Spleen (tissue), 11 donors: ENCODE measurements around the gene VGLL4. TPM values are rescaled to one million over a fixed set of nuclear protein-coding genes. Genes with fewer than 3 reads are reported as not detected.
A peak's percentile ranks its signal among the peaks of the same experiment; 100 is the strongest.

Source experiments
- DNase-seq: peaks from one replicate; pipeline ENCODE4 v3.0.0-alpha.2; 2020
- H3K27ac ChIP-seq, 8 donors: fragments of 200-600 bp; sonication (generic) in 7 of 8; 1 replicate in 4 of 8; 2 replicates in 4 of 8; pipeline versions ENCODE4 v1.5.0 to v1.8.0; 2016 to 2021; ENCODE audit warnings: inconsistent platforms in 4 of 8, mild to moderate bottlenecking in 4 of 8, moderate library complexity in 1 of 8
- H3K27me3 ChIP-seq, 7 donors: fragments of 200-600 bp; sonication (generic) in 6 of 7; replicated peaks in 1 of 7; 1 replicate in 4 of 7; 2 replicates in 3 of 7; pipeline versions ENCODE4 v1.5.0 to v1.8.0; 2016 to 2021; ENCODE audit warnings: inconsistent platforms in 3 of 7, mild to moderate bottlenecking in 1 of 7
- H3K36me3 ChIP-seq, 6 donors: fragments of 200-600 bp; sonication (generic) in 5 of 6; 1 replicate in 4 of 6; 2 replicates in 2 of 6; pipeline versions ENCODE4 v1.5.0 to v1.8.0; 2016 to 2021; ENCODE audit warnings: inconsistent platforms in 2 of 6
- H3K4me1 ChIP-seq, 6 donors: fragments of 200-600 bp; sonication (generic) in 5 of 6; 1 replicate in 3 of 6; 2 replicates in 3 of 6; pipeline versions ENCODE4 v1.5.0 to v1.8.0; 2016 to 2021; ENCODE audit warnings: inconsistent platforms in 3 of 6
- H3K4me3 ChIP-seq, 8 donors: fragments of 200-600 bp; sonication (generic) in 7 of 8; 1 replicate in 4 of 8; 2 replicates in 4 of 8; pipeline versions ENCODE4 v1.5.0 to v1.8.0; 2016 to 2021; ENCODE audit warnings: inconsistent platforms in 4 of 8, mild to moderate bottlenecking in 4 of 8, moderate library complexity in 2 of 8
- H3K9me3 ChIP-seq, 8 donors: fragments of 200-600 bp; sonication (generic) in 7 of 8; 1 replicate in 4 of 8; 2 replicates in 4 of 8; pipeline versions ENCODE4 v1.5.0 to v1.8.0; 2016 to 2021; ENCODE audit warnings: inconsistent platforms in 4 of 8
- POLR2A ChIP-seq, 3 donors: fragments of 450-650 bp; IDR thresholded peaks; one replicate each; pipeline ENCODE4 v1.5.1; 2017; ENCODE audit warnings: antibody characterized with exemption in 3 of 3, mild to moderate bottlenecking in 1 of 3
- POLR2AphosphoS5 ChIP-seq, 3 donors: sonication (generic); formaldehyde crosslinking; IDR thresholded peaks; one replicate each; pipeline ENCODE4 v1.5.1; 2017; ENCODE audit warnings: antibody characterized with exemption in 3 of 3
- WGBS, 5 donors: extraction: QIAGEN DNeasy Blood & Tissue Kit in 3 of 5; methylation state at CpG; one replicate each; pipeline versions ENCODE4 v1.1.5 to v1.1.7; 2013 to 2018; 5-methylcytosine and 5-hydroxymethylcytosine counted together
- intact Hi-C: fragments of 100-400 bp; cut with DNase I; formaldehyde crosslinking; loops from one replicate; pipeline ENCODE4 v1.15.0; 2023; ENCODE audit warnings: low total_unique reads
- polyA plus RNA-seq, 3 donors: library from polyadenylated mRNA; stranded (reverse); fragments of 200-250 nt; gene quantifications; one replicate each; pipeline ENCODE4 v1.2.1, GENCODE V29; 2013
- total RNA-seq, 7 donors: library from RNA; depleted of rRNA in 3 of 7; stranded (reverse); fragments of >200 nt in 3 of 7; fragmentation: NEBNext Ultra II Directional in 4 of 7; extraction: Animal tissue kit (Norgen Biotek cat#: 25700) in 4 of 7; gene quantifications; one replicate each; pipeline versions ENCODE4 v1.1.0 to v1.2.1, GENCODE V29; 2016 to 2021
- TF ChIP-seq, protein P1 (sequence below), 11 experiments: fragments of 200-600 bp in 7 of 11; fragments of 450-650 bp in 4 of 11; sonication (generic) in 4 of 11; IDR thresholded peaks in 8 of 11; conservative IDR thresholded peaks in 3 of 11; 1 replicate in 7 of 11; 2 replicates in 4 of 11; pipeline versions ENCODE4 v1.4.0 to v1.8.0; 2016 to 2021; ENCODE audit warnings: antibody characterized with exemption in 11 of 11, inconsistent platforms in 4 of 11, mild to moderate bottlenecking in 1 of 11
- donor health status: healthy with polysubstance abuse.
- donor health status: DM: no; HTN: no; CAD: no; lungs with moderate emphysema.
- donor health status: DM: no; HTN: no; CAD: no.
- donor health status: Bipolar disorder and iron deficiency.
- donor health status: healthy.
- donor health status: DM: no; HTN: no; CAD: no.
- donor health status: DM: yes; HTN: yes; CAD: no.

VGLL4 gene
- total and polyA plus RNA-seq, 10 donors, result 13.5 to 80.2 (median 50.8) TPM

DNA sequence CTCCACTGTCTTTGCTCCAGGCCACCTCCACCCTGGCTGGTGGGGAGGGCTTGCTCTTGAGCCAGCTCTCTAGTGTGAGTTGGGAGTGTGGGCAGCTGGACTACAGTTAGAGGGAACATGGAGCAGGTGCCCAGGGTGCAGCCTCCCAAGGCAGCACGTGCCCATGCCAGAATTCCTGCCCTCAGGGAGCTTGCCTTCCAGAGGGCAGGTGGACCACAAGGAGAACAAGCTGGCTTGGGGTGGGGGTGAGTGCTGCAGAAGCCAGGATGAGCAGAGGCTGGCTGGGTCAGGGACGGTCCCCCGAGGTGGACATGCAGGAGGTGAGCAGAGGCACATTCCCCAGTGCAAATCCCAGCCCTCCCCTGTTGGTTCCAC, 89.5 kb downstream of the VGLL4 start:
- peaks cover 0 to 70% (median 44%) of the 10 kb centered on the region in 6 donors for H3K36me3 ChIP-seq
- no peaks in the 10 kb centered on the region for H3K9me3 ChIP-seq
- 91 to 100% (median 93%) methylated on average over 2 to 3 of the region's 3 CpGs for WGBS, 5 donors
- TF ChIP-seq POLR2AphosphoS5 (IDR thresholded peaks at IDR 0.05), result no peak
- TF ChIP-seq POLR2A (IDR thresholded peaks at IDR 0.05), result no peak
- TF ChIP-seq, protein P1, sequence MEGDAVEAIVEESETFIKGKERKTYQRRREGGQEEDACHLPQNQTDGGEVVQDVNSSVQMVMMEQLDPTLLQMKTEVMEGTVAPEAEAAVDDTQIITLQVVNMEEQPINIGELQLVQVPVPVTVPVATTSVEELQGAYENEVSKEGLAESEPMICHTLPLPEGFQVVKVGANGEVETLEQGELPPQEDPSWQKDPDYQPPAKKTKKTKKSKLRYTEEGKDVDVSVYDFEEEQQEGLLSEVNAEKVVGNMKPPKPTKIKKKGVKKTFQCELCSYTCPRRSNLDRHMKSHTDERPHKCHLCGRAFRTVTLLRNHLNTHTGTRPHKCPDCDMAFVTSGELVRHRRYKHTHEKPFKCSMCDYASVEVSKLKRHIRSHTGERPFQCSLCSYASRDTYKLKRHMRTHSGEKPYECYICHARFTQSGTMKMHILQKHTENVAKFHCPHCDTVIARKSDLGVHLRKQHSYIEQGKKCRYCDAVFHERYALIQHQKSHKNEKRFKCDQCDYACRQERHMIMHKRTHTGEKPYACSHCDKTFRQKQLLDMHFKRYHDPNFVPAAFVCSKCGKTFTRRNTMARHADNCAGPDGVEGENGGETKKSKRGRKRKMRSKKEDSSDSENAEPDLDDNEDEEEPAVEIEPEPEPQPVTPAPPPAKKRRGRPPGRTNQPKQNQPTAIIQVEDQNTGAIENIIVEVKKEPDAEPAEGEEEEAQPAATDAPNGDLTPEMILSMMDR (IDR thresholded peaks at IDR 0.05 in 8 of 11, conservative IDR thresholded peaks at IDR 0.05 in 3 of 11), result no peak
- no peak overlapping the region for H3K4me3 ChIP-seq
- peaks cover 0 to 38% (median 11%) of the 10 kb centered on the region in 6 donors for H3K4me1 ChIP-seq
- H3K27me3 ChIP-seq, result no peaks in the 10 kb centered on the region
- DNase-seq, result peak; percentile 66
- intact Hi-C loops, result no loop called here
- H3K27ac ChIP-seq, result no peak overlapping the region

- intact Hi-C loops, result no loop called here
- Histone ChIP-seq H3K27ac (no peak overlapping the region), H3K27me3 (no peaks in the 10 kb centered on the region), H3K4me1 (peaks cover 0 to 41% (median 11%) of the 10 kb centered on the region in 6 donors), H3K36me3 (peaks cover 0 to 64% (median 38%) of the 10 kb centered on the region in 6 donors), H3K4me3 (no peak overlapping the region), H3K9me3 (no peaks in the 10 kb centered on the region)
- peak; percentile 70 for DNase-seq
- 83 to 88% (median 87%) methylated on average over 11 to 17 of the region's 17 CpGs for WGBS, 5 donors
- TF ChIP-seq POLR2AphosphoS5 (IDR thresholded peaks at IDR 0.05) (peak in 1 of 3 donors; percentile 31), POLR2A (IDR thresholded peaks at IDR 0.05) (no peak)
- TF ChIP-seq, protein P1 (IDR thresholded peaks at IDR 0.05 in 8 of 11, conservative IDR thresholded peaks at IDR 0.05 in 3 of 11), result no peak
Measured at GRCh38 chr3:11553436-11554235, 90.1 kb downstream of the VGLL4 start.

DNA sequence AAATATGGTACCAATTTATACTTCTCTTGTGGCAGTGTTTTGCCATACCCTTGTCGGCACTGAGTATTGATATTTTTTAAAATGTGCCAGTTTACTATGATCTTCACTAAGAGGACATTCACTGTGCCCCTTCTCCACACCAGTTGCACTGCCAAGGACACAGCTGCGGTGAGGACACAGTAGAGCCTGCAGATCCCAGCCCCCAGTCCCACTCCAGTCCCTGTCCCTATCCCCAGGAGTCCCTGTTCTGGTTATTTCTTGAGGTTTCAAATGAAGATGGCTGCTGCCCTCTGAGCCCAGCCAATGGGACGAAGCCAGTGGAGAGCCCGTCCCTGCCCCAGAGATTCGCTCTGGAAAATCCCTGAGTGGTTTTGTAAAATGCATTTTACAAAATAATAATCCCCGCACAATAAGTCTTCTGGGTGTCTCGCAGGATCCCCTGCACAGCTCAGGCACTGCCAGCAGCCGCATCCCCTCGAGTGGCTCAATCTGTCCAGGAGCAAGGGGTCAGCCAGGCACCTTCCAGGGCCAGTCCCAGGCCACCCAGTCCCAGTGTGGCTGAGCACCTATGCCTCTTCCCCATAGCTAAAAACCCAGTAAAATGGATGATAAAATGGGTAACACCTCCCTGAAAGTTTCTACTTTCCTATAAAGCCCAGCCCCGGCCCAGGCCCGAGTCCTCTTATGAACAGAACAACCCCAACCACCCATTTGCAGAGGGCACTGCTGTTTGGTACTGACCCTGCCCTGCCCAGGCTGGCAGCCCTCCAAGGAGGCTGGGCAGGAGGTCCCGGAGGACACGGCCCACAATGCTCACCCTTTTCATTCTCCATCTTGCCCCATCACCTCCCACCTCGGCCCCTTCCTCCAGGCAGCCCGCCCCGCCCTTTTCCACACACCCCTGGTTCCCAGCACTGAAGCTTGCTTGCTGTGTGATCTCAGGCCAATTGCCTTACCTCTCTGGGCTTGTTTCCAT, 91.1 kb downstream of the VGLL4 start:
- peak in 1 of 3 donors; percentile 6 for TF ChIP-seq POLR2AphosphoS5 (IDR thresholded peaks at IDR 0.05)
- TF ChIP-seq, protein P1 (IDR thresholded peaks at IDR 0.05 in 8 of 11, conservative IDR thresholded peaks at IDR 0.05 in 3 of 11), result no peak
- DNase-seq, result peak; percentile 61
- intact Hi-C loops, result no loop called here
- Histone ChIP-seq H3K4me1 (peaks cover 0 to 43% (median 15%) of the 10 kb centered on the region in 6 donors), H3K9me3 (no peaks in the 10 kb centered on the region), H3K27me3 (no peaks in the 10 kb centered on the region), H3K4me3 (no peak overlapping the region), H3K27ac (no peak overlapping the region), H3K36me3 (peaks cover 0 to 54% (median 29%) of the 10 kb centered on the region in 6 donors)
- 87 to 94% (median 91%) methylated on average over 16 of the region's 16 CpGs for WGBS, 5 donors
